K562 (cell line): ENCODE measurements around the gene POLD2.

Experiments
- CEBPB ChIP-seq: fragments of 450-650 bp; IDR thresholded peaks from 2 replicates; pipeline ENCODE4 v1.6.1; 2016; ENCODE audit warnings: missing genetic modification characterization, missing compliant biosample characterization
- EP300 ChIP-seq: IDR thresholded peaks from 2 replicates; pipeline ENCODE4 v1.6.1; 2012; ENCODE audit warnings: low read length, improper control_type of control experiment
- FOXK2 ChIP-seq, 2 experiments: fragments of 450-650 bp; IDR thresholded peaks in 1 of 2; conservative IDR thresholded peaks in 1 of 2; 2 replicates each; pipeline ENCODE4 v1.6.1; 2016; ENCODE audit warnings: low read depth in 2 of 2, mild to moderate bottlenecking in 1 of 2
- POLR2A ChIP-seq: fragments of 450-650 bp; conservative IDR thresholded peaks from 2 replicates; pipeline ENCODE4 v1.6.1; 2016
- SMC3 ChIP-seq: conservative IDR thresholded peaks from 2 replicates; pipeline ENCODE4 v1.6.1; 2011; ENCODE audit warnings: low read depth, low read length, improper control_type of control experiment; ENCODE audit not compliant: insufficient read depth
- UBTF ChIP-seq, 2 experiments: IDR thresholded peaks; 2 replicates each; pipeline ENCODE4 v1.6.1; 2012; ENCODE audit warnings: improper control_type of control experiment in 2 of 2, low read depth in 2 of 2, low read length in 2 of 2, borderline replicate concordance in 1 of 2
- ZBTB1 ChIP-seq: sonication (generic); formaldehyde crosslinking; IDR thresholded peaks from 2 replicates; pipeline ENCODE4 v1.8.1; 2023; ENCODE audit warnings: missing genetic modification reagents, low read depth, mild to moderate bottlenecking, borderline replicate concordance
- ZBTB33 ChIP-seq: sonication (generic); formaldehyde crosslinking; IDR thresholded peaks from 2 replicates; pipeline ENCODE4 v1.8.1; 2023; ENCODE audit warnings: mild to moderate bottlenecking, missing genetic modification reagents
- ZNF121 ChIP-seq: sonication (generic); formaldehyde crosslinking; conservative IDR thresholded peaks from 2 replicates; pipeline ENCODE4 v1.8.0; 2022; ENCODE audit warnings: missing genetic modification reagents

GRCh38 chr7:44116789-44117666 lies 6.3 kb downstream of the POLD2 start:
- TF ChIP-seq SMC3 (no peak), FOXK2 (conservative IDR thresholded peaks at IDR 0.05 in 1 of 2, IDR thresholded peaks at IDR 0.05 in 1 of 2; ENCODE audit: low read depth in 2 of 2) (no peak), ZBTB1 (no peak), POLR2A (no peak), ZNF121 (CRISPR knock-in tag) (no peak), EP300 (no peak), ZBTB33 (no peak), CEBPB (tag) (no peak), UBTF (IDR thresholded peaks at IDR 0.05; ENCODE audit: borderline replicate concordance in 1 of 2, low read depth in 2 of 2, low read length in 2 of 2) (no peak)
